Mesendoderm (in vitro differentiated cells): ENCODE data around the gene RUNDC3A.

Experiments used
- DNase-seq: peaks from one replicate; pipeline ENCODE4 v3.0.0; 2013
- H2AK5ac ChIP-seq: 2 replicates; pipeline ENCODE4 v1.6.1; 2013; ENCODE audit warnings: low read length, inconsistent platforms
- H2BK120ac ChIP-seq: 2 replicates; pipeline ENCODE4 v1.6.1; 2013; ENCODE audit warnings: low read depth, mild to moderate bottlenecking, low read length, moderate library complexity, mixed read lengths
- H2BK15ac ChIP-seq: replicated peaks from 2 replicates; pipeline ENCODE4 v1.6.1; 2013; ENCODE audit warnings: low read depth, mild to moderate bottlenecking, moderate library complexity
- H2BK5ac ChIP-seq: 2 replicates; pipeline ENCODE4 v1.6.1; 2013; ENCODE audit warnings: low read length, inconsistent platforms
- H3K18ac ChIP-seq: 2 replicates; pipeline ENCODE4 v1.6.1; 2013; ENCODE audit warnings: mild to moderate bottlenecking, low read length, mixed read lengths
- H3K23ac ChIP-seq: one replicate; pipeline ENCODE4 v1.6.1; 2013; ENCODE audit warnings: low read length
- H3K27ac ChIP-seq: 2 replicates; pipeline ENCODE4 v1.5.1; 2013; ENCODE audit warnings: low read depth, mild to moderate bottlenecking, inconsistent platforms, low read length, moderate library complexity
- H3K27me3 ChIP-seq: 2 replicates; pipeline ENCODE4 v1.6.1; 2013; ENCODE audit warnings: low read length, control low read depth, mild to moderate bottlenecking, inconsistent platforms; ENCODE audit not compliant: insufficient read depth, poor library complexity
- H3K36me3 ChIP-seq: 2 replicates; pipeline ENCODE4 v1.6.1; 2013; ENCODE audit warnings: low read length, inconsistent platforms; ENCODE audit not compliant: control insufficient read depth, insufficient read depth
- H3K4ac ChIP-seq: one replicate; pipeline ENCODE4 v1.6.1; 2013; ENCODE audit warnings: low read depth, mild to moderate bottlenecking, low read length, moderate library complexity
- H3K4me1 ChIP-seq: 2 replicates; pipeline ENCODE4 v1.6.1; 2013; ENCODE audit warnings: low read depth, low read length, inconsistent platforms; ENCODE audit not compliant: control insufficient read depth
- H3K4me2 ChIP-seq: 2 replicates; pipeline ENCODE4 v1.6.1; 2013; ENCODE audit warnings: low read length
- H3K4me3 ChIP-seq: 2 replicates; pipeline ENCODE4 v1.5.1; 2013; ENCODE audit warnings: mild to moderate bottlenecking, low read length
- H3K56ac ChIP-seq: one replicate; pipeline ENCODE4 v1.6.1; 2013; ENCODE audit warnings: low read length
- H3K79me1 ChIP-seq: 2 replicates; pipeline ENCODE4 v1.6.1; 2013; ENCODE audit warnings: low read length, inconsistent platforms
- H3K79me2 ChIP-seq: 2 replicates; pipeline ENCODE4 v1.6.1; 2013; ENCODE audit warnings: mild to moderate bottlenecking, low read length; ENCODE audit not compliant: control insufficient read depth, insufficient read depth
- H3K9ac ChIP-seq: 2 replicates; pipeline ENCODE4 v1.6.1; 2013; ENCODE audit warnings: low read length, inconsistent platforms
- H4K5ac ChIP-seq: one replicate; pipeline ENCODE4 v1.6.1; 2013; ENCODE audit warnings: low read length
- H4K8ac ChIP-seq: one replicate; pipeline ENCODE4 v1.6.1; 2013; ENCODE audit warnings: low read depth, mild to moderate bottlenecking, control low read depth, low read length, moderate library complexity
- WGBS: extraction: QIAGEN DNeasy Blood & Tissue Kit; methylation state at CpG from one replicate; pipeline ENCODE4 v1.1.7; 2013; ENCODE audit warnings: low lambda C conversion rate, missing lambda C conversion rate; ENCODE audit not compliant: insufficient coverage; ENCODE audit errors: extremely low coverage; 5-methylcytosine and 5-hydroxymethylcytosine counted together

RUNDC3A gene

GRCh38 chr17:44352828-44353671 is 44.6 kb downstream of the RUNDC3A start:
- H3K4me1 ChIP-seq = no peaks in the 10 kb centered on the region
- peak overlapping the region; percentile 12 for H3K4me2 ChIP-seq
- H3K4me3 ChIP-seq = no peak overlapping the region
- H2AK5ac ChIP-seq = no peak overlapping the region
- no peak overlapping the region for H4K8ac ChIP-seq
- no peaks in the 10 kb centered on the region for H3K36me3 ChIP-seq
- no peak overlapping the region for H3K18ac ChIP-seq
- WGBS = no CpG with 5 or more reads among the region's 22 CpGs
- H3K79me2 ChIP-seq = no peaks in the 10 kb centered on the region
- no peak overlapping the region for H3K23ac ChIP-seq
- no peak overlapping the region for H3K4ac ChIP-seq
- H4K5ac ChIP-seq = no peak overlapping the region
- peak overlapping the region; percentile 86 for H3K56ac ChIP-seq
- H2BK15ac ChIP-seq = no peak overlapping the region
- no peaks in the 10 kb centered on the region for H3K27me3 ChIP-seq
- H3K79me1 ChIP-seq = no peaks in the 10 kb centered on the region
- DNase-seq = no peak
- no peak overlapping the region for H3K27ac ChIP-seq
- H2BK5ac ChIP-seq = no peak overlapping the region
- no peak overlapping the region for H2BK120ac ChIP-seq
- peak overlapping the region; percentile 43 for H3K9ac ChIP-seq

- H3K27ac ChIP-seq = no peak overlapping the region
- no peaks in the 10 kb centered on the region for H3K4me1 ChIP-seq
- H3K4ac ChIP-seq = no peak overlapping the region
- H3K9ac ChIP-seq = peak overlapping the region; percentile 43
- no peak overlapping the region for H4K5ac ChIP-seq
- WGBS = no CpG with 5 or more reads among the region's 98 CpGs
- peak overlapping the region; percentile 86 for H3K56ac ChIP-seq
- no peaks in the 10 kb centered on the region for H3K27me3 ChIP-seq
- H2BK5ac ChIP-seq = no peak overlapping the region
- peak overlapping the region; percentile 66 for H3K4me2 ChIP-seq
- H2AK5ac ChIP-seq = no peak overlapping the region
- DNase-seq = peak; percentile 45
- H3K4me3 ChIP-seq = peak overlapping the region; percentile 22
- H2BK120ac ChIP-seq = no peak overlapping the region
- H3K79me2 ChIP-seq = no peaks in the 10 kb centered on the region
- H4K8ac ChIP-seq = no peak overlapping the region
- H3K79me1 ChIP-seq = no peaks in the 10 kb centered on the region
- no peaks in the 10 kb centered on the region for H3K36me3 ChIP-seq
- H3K18ac ChIP-seq = no peak overlapping the region
- H2BK15ac ChIP-seq = no peak overlapping the region
- peak overlapping the region; percentile 80 for H3K23ac ChIP-seq
Measured at GRCh38 chr17:44353672-44354331, 45.4 kb downstream of the RUNDC3A start.

GRCh38 chr17:44354582-44355561 is 46.5 kb downstream of the RUNDC3A start:
- Histone ChIP-seq H2AK5ac (no peak overlapping the region), H3K27me3 (no peaks in the 10 kb centered on the region), H3K4ac (no peak overlapping the region), H4K5ac (no peak overlapping the region), H3K79me2 (no peaks in the 10 kb centered on the region), H2BK120ac (no peak overlapping the region), H3K4me3 (no peak overlapping the region), H3K56ac (peak overlapping the region; percentile 79), H3K9ac (peak overlapping the region; percentile 70), H3K27ac (no peak overlapping the region), H3K4me1 (no peaks in the 10 kb centered on the region), H2BK15ac (no peak overlapping the region), H3K36me3 (no peaks in the 10 kb centered on the region), H3K18ac (no peak overlapping the region), H2BK5ac (no peak overlapping the region), H4K8ac (no peak overlapping the region), H3K23ac (no peak overlapping the region), H3K4me2 (peak overlapping the region; percentile 62), H3K79me1 (no peaks in the 10 kb centered on the region)
- WGBS = no CpG with 5 or more reads among the region's 77 CpGs
- DNase-seq = peak; percentile 82

GRCh38 chr17:44355642-44356099 is 47.3 kb downstream of the RUNDC3A start:
- WGBS = no CpG with 5 or more reads among the region's 17 CpGs
- Histone ChIP-seq H2BK5ac (no peak overlapping the region), H3K9ac (no peak overlapping the region)

GRCh38 chr17:44356241-44356640 is 47.8 kb downstream of the RUNDC3A start:
- peaks cover 2% of the 10 kb centered on the region for H3K4me1 ChIP-seq
- H4K5ac ChIP-seq = no peak overlapping the region
- H3K79me1 ChIP-seq = no peaks in the 10 kb centered on the region
- H3K27ac ChIP-seq = no peak overlapping the region
- H3K79me2 ChIP-seq = no peaks in the 10 kb centered on the region
- no peaks in the 10 kb centered on the region for H3K36me3 ChIP-seq
- H3K9ac ChIP-seq = no peak overlapping the region
- no peak overlapping the region for H3K18ac ChIP-seq
- H3K27me3 ChIP-seq = no peaks in the 10 kb centered on the region
- no peak overlapping the region for H3K4ac ChIP-seq
- no peak overlapping the region for H2BK15ac ChIP-seq
- H4K8ac ChIP-seq = no peak overlapping the region
- H3K56ac ChIP-seq = no peak overlapping the region
- no peak overlapping the region for H3K4me2 ChIP-seq
- no peak overlapping the region for H2BK5ac ChIP-seq
- H3K4me3 ChIP-seq = no peak overlapping the region
- H2AK5ac ChIP-seq = no peak overlapping the region
- no peak for DNase-seq
- no CpG with 5 or more reads among the region's 11 CpGs for WGBS
- H3K23ac ChIP-seq = no peak overlapping the region
- no peak overlapping the region for H2BK120ac ChIP-seq

More at GRCh38 chr17:44355642-44356099, 47.3 kb downstream of the RUNDC3A start:
- no peaks in the 10 kb centered on the region for H3K36me3 ChIP-seq
- H3K18ac ChIP-seq = no peak overlapping the region
- no peak overlapping the region for H4K8ac ChIP-seq
- H4K5ac ChIP-seq = no peak overlapping the region
- no peaks in the 10 kb centered on the region for H3K4me1 ChIP-seq
- H3K23ac ChIP-seq = no peak overlapping the region
- no peaks in the 10 kb centered on the region for H3K79me1 ChIP-seq
- H3K4me2 ChIP-seq = no peak overlapping the region
- no peaks in the 10 kb centered on the region for H3K79me2 ChIP-seq
- DNase-seq = no peak
- no peak overlapping the region for H2BK120ac ChIP-seq
- no peak overlapping the region for H3K4me3 ChIP-seq
- H2AK5ac ChIP-seq = no peak overlapping the region
- no peaks in the 10 kb centered on the region for H3K27me3 ChIP-seq
- H3K56ac ChIP-seq = no peak overlapping the region
- H3K4ac ChIP-seq = no peak overlapping the region
- H3K27ac ChIP-seq = no peak overlapping the region
- H2BK15ac ChIP-seq = no peak overlapping the region
